Nephron progenitor cell (in vitro differentiated cells): ENCODE results near the gene TTC3.

Experiments used
- DNase-seq: peaks from one replicate; pipeline ENCODE4 v3.0.0; 2021
- H3K27ac Mint-ChIP-seq: 2 replicates; pipeline ENCODE4 v1.8.0; 2021; ENCODE audit warnings: mild to moderate bottlenecking, moderate library complexity, mixed read lengths
- H3K27me3 Mint-ChIP-seq: 2 replicates; pipeline ENCODE4 v1.8.0; 2021; ENCODE audit warnings: mild to moderate bottlenecking, low read depth, mixed read lengths; ENCODE audit not compliant: poor library complexity
- H3K36me3 Mint-ChIP-seq: 2 replicates; pipeline ENCODE4 v1.8.0; 2021; ENCODE audit warnings: low read depth, mixed read lengths
- H3K4me1 Mint-ChIP-seq: 2 replicates; pipeline ENCODE4 v1.8.0; 2021; ENCODE audit warnings: mixed read lengths
- H3K4me3 Mint-ChIP-seq: 2 replicates; pipeline ENCODE4 v1.8.0; 2021; ENCODE audit warnings: mild to moderate bottlenecking, moderate library complexity, mixed read lengths
- H3K9me3 Mint-ChIP-seq: 2 replicates; pipeline ENCODE4 v1.8.0; 2021; ENCODE audit warnings: mild to moderate bottlenecking, moderate library complexity, mixed read lengths
- TF ChIP-seq, protein P1 (sequence below): fragments of 200-600 bp; sonication (generic); IDR thresholded peaks from 2 replicates; pipeline ENCODE4 v1.5.0; 2021; ENCODE audit warnings: antibody characterized with exemption

Gene TTC3

DNA sequence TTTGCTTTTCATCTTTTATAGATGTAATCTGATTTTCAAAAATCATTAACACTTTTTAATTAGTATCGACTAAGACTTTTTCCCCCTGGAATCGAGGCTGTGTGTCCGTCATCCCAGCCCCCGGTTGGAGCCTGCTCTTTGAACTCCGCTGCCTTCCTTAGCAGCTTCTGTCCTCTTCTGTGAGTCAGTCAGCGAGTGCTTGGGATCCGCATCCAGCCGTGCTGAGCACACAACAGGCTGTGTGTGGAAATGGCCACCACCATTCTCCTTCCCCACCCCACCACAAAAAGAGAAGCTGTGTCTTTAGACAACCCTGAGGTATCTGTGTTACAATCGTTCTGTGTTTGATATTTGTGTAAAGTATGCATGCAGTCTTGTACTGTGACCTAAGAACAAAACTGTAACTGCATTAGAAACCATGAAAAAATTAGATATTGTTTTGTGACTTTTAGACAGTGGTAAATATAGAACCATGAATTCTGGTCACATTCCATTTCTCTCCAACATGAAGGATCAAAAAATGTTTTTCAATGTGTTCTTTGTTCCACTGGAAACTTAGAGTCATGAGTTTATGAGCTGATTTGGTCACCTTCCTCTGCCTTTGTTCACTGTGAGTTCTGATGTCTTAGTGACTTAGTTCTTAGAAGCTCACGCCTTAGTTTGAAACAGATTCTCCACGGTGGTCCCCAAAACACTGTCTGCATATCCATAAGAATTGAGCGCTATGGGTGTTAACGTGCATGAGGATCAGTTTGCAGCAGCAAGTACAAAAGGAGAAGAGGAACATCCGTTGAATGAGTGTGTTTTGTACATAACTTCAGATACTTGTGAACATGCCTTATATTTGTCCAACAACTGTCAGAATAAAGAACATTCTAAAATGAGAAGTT lies 129.4 kb downstream of the TTC3 start:
- no peak overlapping the region for H3K4me3 Mint-ChIP-seq
- no peak overlapping the region for H3K27ac Mint-ChIP-seq
- H3K36me3 Mint-ChIP-seq = peaks cover 86% of the 10 kb centered on the region

DNA sequence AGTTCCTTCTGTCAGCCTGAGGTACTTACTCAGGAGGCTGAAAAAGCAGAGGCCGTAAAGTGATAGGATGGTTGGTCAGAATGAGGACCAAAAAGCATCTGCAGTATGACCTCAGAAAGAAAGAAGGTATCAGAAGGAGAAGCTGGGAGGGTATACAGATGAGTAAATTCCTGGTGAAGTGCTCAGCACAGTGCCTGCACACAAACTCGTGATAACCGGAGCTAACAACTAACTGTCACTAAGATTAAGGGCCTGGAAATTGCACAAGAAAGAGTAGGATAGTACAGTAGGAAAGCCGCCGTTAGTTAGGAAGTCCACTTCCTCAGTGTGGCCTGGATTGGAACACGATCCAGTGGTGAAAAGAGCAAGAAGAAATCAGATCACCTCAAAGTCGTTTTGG lies 131.5 kb downstream of the TTC3 start:
- H3K36me3 Mint-ChIP-seq = peaks cover 68% of the 10 kb centered on the region

More for the DNA sequence above, 129.4 kb downstream of the TTC3 start:
- H3K9me3 Mint-ChIP-seq = peaks cover 3% of the 10 kb centered on the region
- TF ChIP-seq, protein P1, sequence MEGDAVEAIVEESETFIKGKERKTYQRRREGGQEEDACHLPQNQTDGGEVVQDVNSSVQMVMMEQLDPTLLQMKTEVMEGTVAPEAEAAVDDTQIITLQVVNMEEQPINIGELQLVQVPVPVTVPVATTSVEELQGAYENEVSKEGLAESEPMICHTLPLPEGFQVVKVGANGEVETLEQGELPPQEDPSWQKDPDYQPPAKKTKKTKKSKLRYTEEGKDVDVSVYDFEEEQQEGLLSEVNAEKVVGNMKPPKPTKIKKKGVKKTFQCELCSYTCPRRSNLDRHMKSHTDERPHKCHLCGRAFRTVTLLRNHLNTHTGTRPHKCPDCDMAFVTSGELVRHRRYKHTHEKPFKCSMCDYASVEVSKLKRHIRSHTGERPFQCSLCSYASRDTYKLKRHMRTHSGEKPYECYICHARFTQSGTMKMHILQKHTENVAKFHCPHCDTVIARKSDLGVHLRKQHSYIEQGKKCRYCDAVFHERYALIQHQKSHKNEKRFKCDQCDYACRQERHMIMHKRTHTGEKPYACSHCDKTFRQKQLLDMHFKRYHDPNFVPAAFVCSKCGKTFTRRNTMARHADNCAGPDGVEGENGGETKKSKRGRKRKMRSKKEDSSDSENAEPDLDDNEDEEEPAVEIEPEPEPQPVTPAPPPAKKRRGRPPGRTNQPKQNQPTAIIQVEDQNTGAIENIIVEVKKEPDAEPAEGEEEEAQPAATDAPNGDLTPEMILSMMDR = no peak
- DNase-seq = no peak
- H3K4me1 Mint-ChIP-seq = peaks cover 8% of the 10 kb centered on the region
- H3K27me3 Mint-ChIP-seq = no peaks in the 10 kb centered on the region

DNA sequence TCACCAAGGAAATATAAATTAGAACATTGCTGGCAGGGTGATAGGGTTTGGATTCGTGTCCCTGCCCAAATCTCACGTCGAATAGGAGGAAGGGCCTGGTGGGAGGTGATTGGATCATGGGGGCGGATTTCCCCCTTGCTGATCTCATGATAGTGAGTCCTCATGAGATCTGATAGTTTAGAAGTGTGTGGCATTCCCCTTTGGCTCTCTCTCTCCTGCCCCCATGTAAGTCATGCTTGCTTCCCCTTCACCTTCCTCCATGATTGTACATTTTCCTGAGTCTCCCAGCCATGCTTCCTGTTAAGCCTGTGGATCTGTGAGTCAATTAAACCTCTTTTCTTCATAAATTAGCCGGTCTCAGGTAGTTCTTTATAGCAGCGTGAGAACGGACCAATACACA lies 133.4 kb downstream of the TTC3 start:
- Mint-ChIP-seq H3K4me3 (no peak overlapping the region), H3K27ac (peak overlapping the region; percentile 18), H3K27me3 (peaks cover 3% of the 10 kb centered on the region), H3K4me1 (peaks cover 24% of the 10 kb centered on the region), H3K9me3 (peaks cover 24% of the 10 kb centered on the region), H3K36me3 (peaks cover 57% of the 10 kb centered on the region)
- TF ChIP-seq, protein P1 = no peak
- DNase-seq = no peak

More for the DNA sequence above, 131.5 kb downstream of the TTC3 start:
- H3K27ac Mint-ChIP-seq = peak overlapping the region; percentile 79
- peaks cover 3% of the 10 kb centered on the region for H3K27me3 Mint-ChIP-seq
- no peak overlapping the region for H3K4me3 Mint-ChIP-seq
- peaks cover 9% of the 10 kb centered on the region for H3K9me3 Mint-ChIP-seq
- DNase-seq = no peak
- TF ChIP-seq, protein P1 = no peak
- peaks cover 22% of the 10 kb centered on the region for H3K4me1 Mint-ChIP-seq

DNA sequence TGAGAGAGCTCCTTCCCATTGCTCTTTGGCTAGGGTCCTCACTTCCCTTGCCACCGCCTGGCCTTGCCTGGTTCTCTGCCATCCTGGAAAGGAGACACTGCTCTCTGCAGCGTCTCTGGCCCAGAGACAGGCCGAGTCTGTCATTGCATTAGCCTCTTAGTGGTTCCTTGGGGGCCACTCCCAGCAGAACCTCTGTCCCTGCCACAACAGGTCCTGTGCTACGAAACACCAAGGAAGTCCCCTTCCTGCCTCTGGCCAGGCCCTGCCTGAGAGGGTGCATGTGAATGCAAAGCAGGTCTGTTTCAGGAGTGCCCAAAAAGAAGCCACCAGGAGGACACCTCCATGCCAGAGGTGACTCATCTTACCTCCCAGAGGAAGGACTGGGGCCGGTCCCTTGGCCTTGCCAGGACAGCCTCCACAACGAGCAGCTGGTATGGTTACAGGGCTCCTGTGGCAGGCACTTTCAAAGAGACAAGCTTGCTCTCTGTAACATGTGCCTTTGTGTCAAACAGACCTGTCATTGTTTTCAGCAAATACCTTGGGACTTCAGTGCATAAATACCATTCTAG lies 134.5 kb downstream of the TTC3 start:
- H3K27ac Mint-ChIP-seq = no peak overlapping the region
- peaks cover 50% of the 10 kb centered on the region for H3K36me3 Mint-ChIP-seq
- H3K27me3 Mint-ChIP-seq = peaks cover 3% of the 10 kb centered on the region
- no peak for DNase-seq
- no peak overlapping the region for H3K4me3 Mint-ChIP-seq
- peaks cover 24% of the 10 kb centered on the region for H3K4me1 Mint-ChIP-seq
- TF ChIP-seq, protein P1 = no peak
- H3K9me3 Mint-ChIP-seq = peaks cover 33% of the 10 kb centered on the region

DNA sequence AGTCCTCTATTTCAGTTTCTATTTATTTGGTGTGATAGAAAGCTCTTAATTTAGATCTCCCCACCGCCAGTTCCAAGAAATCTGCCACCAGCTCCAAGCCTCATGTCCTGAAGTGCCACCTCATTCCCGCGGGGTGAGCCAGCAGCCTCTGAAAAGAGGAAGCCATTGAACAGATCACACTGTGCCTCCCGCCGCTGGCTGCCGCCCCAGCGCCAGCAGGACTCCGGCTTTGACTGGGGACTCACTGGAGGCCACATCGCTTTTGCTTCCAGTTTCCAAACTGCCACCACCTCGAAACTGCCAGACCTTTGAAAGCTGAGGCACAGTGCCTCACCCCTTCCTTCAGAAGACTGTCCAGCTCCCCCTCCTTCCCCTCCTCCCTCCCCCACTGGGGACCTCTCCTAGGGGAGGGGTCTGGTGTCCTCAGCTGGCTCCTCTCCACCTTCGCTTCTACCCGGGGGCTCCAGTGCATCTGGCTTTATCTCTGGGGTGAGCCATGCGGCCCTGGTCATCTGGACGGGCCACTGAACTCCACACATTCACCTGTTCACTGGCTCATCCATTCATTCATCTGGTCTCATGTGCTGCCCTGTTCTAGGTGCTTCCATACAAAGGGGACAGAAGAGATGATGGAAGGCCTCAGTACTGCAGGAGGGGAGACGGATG lies 135.1 kb downstream of the TTC3 start:
- Mint-ChIP-seq H3K36me3 (peaks cover 43% of the 10 kb centered on the region), H3K4me1 (peaks cover 24% of the 10 kb centered on the region), H3K27me3 (peaks cover 3% of the 10 kb centered on the region), H3K27ac (peak overlapping the region; percentile 72), H3K9me3 (peaks cover 35% of the 10 kb centered on the region), H3K4me3 (no peak overlapping the region)
- TF ChIP-seq, protein P1 = no peak
- no peak for DNase-seq
